Measurements from ENCODE around the gene RNASEL. TPM values are rescaled to one million over a fixed set of nuclear protein-coding genes. Genes with fewer than 3 reads are reported as not detected.

The RNASEL gene
- polyA plus RNA-seq, 2 of the 4 experiments (the other 2 are of a cell fraction): 1.9 to 4.1 TPM

GRCh38 chr1:182596934-182597333 lies 7.9 kb upstream of the RNASEL start:
- Histone ChIP-seq H3K9me3 (no peaks in the 10 kb centered on the region), H3K4me2 (no peak overlapping the region), H3K4me1 (no peaks in the 10 kb centered on the region), H3K27ac (no peak overlapping the region), H3K4me3 (no peak overlapping the region)
- WGBS (ENCODE audit: missing lambda C conversion rate): 70% methylated on average over 6 of the region's 6 CpGs
- POLR2A ChIA-PET: no interaction called here
- DNase-seq (ENCODE audit: low read depth in 1 of 2, low spot score in 1 of 2): no peak
- TF ChIP-seq ESRRA (IDR thresholded peaks at IDR 0.05; ENCODE audit: borderline replicate concordance, low read length) (no peak), CTCF (IDR thresholded peaks at IDR 0.05) (no peak), RFX5 (IDR thresholded peaks at IDR 0.05) (no peak), HOXA7 (CRISPR knock-in tag; IDR thresholded peaks at IDR 0.05) (no peak), NPAS2 (CRISPR knock-in tag; IDR thresholded peaks at IDR 0.05; ENCODE audit: borderline replicate concordance) (no peak), PHF8 (IDR thresholded peaks at IDR 0.05; ENCODE audit: borderline replicate concordance, low read depth) (no peak), KDM5A (IDR thresholded peaks at IDR 0.05) (no peak), MAFK (IDR thresholded peaks at IDR 0.05; ENCODE audit: partially characterized antibody) (no peak), FOSB (CRISPR knock-in tag; IDR thresholded peaks at IDR 0.05) (no peak)
- no peak for ATAC-seq
- no peak for FAIRE-seq
- CTCF ChIA-PET: interaction anchor here (0.7 to 14.3 kb wide), 4 partner anchors 8 to 189 kb away, joined by 3 to 415 read pairs (median 3); partner anchors contain the start of gene NPL

GRCh38 chr1:182595641-182596240 lies 6.7 kb upstream of the RNASEL start:
- POLR2A ChIA-PET: no interaction called here
- FAIRE-seq: no peak

GRCh38 chr1:182589931-182590330 lies 875 bp upstream of the RNASEL start:
- H3K4me3 ChIP-seq: no peak overlapping the region
- FAIRE-seq: no peak
- ChIA-PET CTCF (interaction anchor here (2.3 to 7.9 kb wide), 3 partner anchors 10 to 195 kb away, joined by 12 to 50 read pairs (median 13); no protein-coding TSS in a partner anchor), POLR2A (no interaction called here)
- no peak overlapping the region for H3K4me2 ChIP-seq
- ATAC-seq: no peak
- TF ChIP-seq BHLHE40 (IDR thresholded peaks at IDR 0.05; ENCODE audit: low read depth, low read length) (no peak), REST (IDR thresholded peaks at IDR 0.05) (no peak), RCOR1 (IDR thresholded peaks at IDR 0.05; ENCODE audit: low read depth, low read length) (no peak), JUNB (IDR thresholded peaks at IDR 0.05) (no peak), NR3C1 (IDR thresholded peaks at IDR 0.05) (no peak)
- DNase-seq (ENCODE audit: low read depth in 1 of 2, low spot score in 1 of 2): no peak
- H3K27ac ChIP-seq: no peak overlapping the region
- no peaks in the 10 kb centered on the region for H3K9me3 ChIP-seq
- 73% methylated on average over 5 of the region's 5 CpGs for WGBS (ENCODE audit: missing lambda C conversion rate)
- 0 out of 3 replicates have a peak, but pooled peaks cover 5% of the 10 kb centered on the region for H3K4me1 ChIP-seq

More at GRCh38 chr1:182595641-182596240, 6.7 kb upstream of the RNASEL start:
- no peaks in the 10 kb centered on the region for H3K9me3 ChIP-seq
- no peak overlapping the region for H3K4me2 ChIP-seq
- CTCF ChIA-PET: interaction anchor here (0.8 to 14.3 kb wide), 12 partner anchors 7 to 194 kb away, joined by 3 to 415 read pairs (median 4); partner anchors contain the start of genes NPL and RGS16
- ATAC-seq (peak; percentile 41 to 76; a peak in 4 of 6 replicates), DNase-seq (ENCODE audit: low read depth in 1 of 2, low spot score in 1 of 2) (peak; percentile 57 to 62)
- H3K27ac ChIP-seq: no peak overlapping the region
- no peaks in the 10 kb centered on the region for H3K4me1 ChIP-seq
- no peak overlapping the region for H3K4me3 ChIP-seq
- no peak for TF ChIP-seq ZNF302 (CRISPR knock-in tag; IDR thresholded peaks at IDR 0.05)
- TF ChIP-seq JUNB (IDR thresholded peaks at IDR 0.05): no peak
- no peak for TF ChIP-seq GATA3 (IDR thresholded peaks at IDR 0.05; ENCODE audit: borderline replicate concordance)
- no peak for TF ChIP-seq RNF2 (IDR thresholded peaks at IDR 0.05; ENCODE audit: borderline replicate concordance, low read depth)
- no peak for TF ChIP-seq KDM1A (IDR thresholded peaks at IDR 0.05; ENCODE audit: low read depth)
- 0 out of 2 replicates have a peak, but pooled peaks have one; percentile 16 for TF ChIP-seq MYC (IDR thresholded peaks at IDR 0.05; ENCODE audit: borderline replicate concordance, low read length)
- TF ChIP-seq CTCF (IDR thresholded peaks at IDR 0.05): peak; percentile 70
- no peak for TF ChIP-seq RARB (CRISPR knock-in tag; IDR thresholded peaks at IDR 0.05)
- peak; percentile 47 to 64 for TF ChIP-seq RAD21 (conservative IDR thresholded peaks at IDR 0.05 in 1 of 2, IDR thresholded peaks at IDR 0.05 in 1 of 2)
- TF ChIP-seq JUN (IDR thresholded peaks at IDR 0.05): no peak
- peak; percentile 54 for TF ChIP-seq SMC3 (IDR thresholded peaks at IDR 0.05)
- 28% methylated on average over 4 of the region's 4 CpGs for WGBS (ENCODE audit: missing lambda C conversion rate)
